ENCODE measurements around the gene PPP2R2B.
A peak's percentile ranks its signal among the peaks of the same experiment; 100 is the strongest.

The PPP2R2B gene

DNA sequence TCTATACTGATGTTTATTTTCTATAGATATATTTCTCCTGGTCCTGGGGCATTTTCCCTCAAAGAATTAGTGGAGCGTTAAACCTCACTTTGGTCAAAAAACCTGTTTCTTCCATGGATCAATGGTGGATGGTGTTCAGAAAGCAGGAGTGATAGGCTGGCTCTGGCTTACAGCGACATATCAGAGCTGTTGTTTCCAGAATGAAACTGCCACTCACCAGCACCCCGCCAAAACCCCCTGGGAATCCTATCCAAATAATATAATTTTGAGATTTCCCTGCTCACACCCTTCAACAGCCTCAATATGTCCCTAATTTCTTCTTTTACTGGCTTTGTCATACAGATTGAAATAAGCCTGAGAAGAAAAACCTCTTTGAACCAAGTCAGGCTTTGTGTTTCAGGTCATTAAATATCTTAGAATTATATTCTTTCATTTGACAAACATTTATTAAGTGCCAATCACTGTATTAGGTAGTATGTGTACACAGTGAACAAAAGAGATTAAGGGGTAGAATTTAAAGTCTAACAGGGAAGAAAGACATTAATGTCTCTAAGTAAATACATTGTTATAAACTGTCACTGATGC is 218.1 kb downstream of the PPP2R2B start:
- no peak for DNase-seq

DNA sequence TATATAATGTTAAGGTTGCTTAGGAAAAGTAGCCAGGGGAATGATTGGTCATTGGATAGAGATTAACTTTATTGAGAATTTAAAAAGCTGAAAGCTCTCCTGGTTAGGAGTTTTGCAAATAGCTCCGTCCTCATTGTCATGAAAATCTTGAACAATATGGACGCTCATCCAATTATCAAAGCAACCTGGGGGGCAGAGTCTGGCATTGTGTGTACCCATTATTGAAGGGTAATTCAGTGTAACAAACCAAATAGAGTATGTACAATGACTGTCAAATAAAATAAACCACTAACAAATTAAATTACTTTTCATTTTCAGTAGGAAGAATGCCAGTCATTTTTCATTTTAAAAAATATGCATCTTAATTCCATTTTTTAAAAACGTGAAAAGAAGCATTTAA is 218.6 kb downstream of the PPP2R2B start:
- DNase-seq: no peak

DNA sequence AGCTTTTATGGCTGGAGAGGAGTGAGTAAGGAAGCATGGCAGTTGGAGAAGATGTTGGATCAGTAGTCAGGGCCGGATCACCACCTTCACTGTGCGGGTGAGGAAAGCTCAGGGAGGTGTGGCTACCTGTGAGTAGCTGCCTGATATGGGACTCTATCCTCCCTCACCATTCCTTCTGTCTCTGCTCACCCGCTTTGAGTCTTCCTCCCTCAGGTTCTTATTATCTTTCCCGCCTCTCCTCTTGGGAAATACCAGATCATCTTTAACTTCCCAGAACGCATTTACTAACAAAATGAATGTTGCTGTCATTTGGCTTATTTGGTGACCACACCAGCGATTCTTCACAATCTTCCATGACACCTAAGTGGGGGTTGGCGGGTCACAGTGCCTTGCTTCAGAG is 221.9 kb downstream of the PPP2R2B start:
- no peak for DNase-seq

DNA sequence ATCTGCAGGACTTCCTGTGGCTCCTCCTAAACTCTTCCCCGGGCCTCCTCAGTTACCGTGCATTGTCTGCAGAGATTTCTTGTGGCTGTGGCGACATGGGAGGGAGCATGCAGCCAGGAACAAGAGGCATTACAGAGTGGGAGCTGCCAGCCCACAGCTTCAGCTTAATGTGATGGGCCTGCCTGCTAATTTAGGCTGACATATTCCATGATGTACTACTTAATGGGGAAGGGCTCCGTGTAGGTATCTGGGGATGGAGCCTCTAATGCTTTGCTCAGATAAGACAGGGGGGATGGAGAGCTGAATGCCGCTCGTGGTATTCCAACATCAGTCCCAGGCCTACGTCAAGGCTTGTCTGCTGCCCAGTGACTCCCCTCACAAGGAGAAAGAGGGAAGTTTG is 225.0 kb downstream of the PPP2R2B start:
- no peak for DNase-seq

DNA sequence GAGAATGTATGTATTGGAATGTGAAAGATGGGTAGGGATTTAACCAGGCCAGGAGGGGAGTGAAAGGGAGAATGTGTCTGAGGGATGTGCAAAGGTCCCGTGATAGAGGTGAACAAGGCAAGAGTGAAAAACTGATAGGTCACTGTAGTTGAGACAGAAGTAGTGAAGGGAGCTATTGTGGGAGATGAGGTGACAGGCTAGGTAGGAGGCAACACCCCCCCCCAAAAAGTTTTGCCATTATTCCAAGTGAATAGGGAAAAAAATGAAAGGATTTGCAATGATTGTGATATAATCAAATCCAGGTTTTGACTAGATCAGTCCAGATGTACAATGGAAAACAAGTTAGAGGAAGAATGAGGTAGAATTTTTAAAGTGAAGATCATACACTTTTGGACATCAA is 226.0 kb downstream of the PPP2R2B start:
- no peak for DNase-seq

DNA sequence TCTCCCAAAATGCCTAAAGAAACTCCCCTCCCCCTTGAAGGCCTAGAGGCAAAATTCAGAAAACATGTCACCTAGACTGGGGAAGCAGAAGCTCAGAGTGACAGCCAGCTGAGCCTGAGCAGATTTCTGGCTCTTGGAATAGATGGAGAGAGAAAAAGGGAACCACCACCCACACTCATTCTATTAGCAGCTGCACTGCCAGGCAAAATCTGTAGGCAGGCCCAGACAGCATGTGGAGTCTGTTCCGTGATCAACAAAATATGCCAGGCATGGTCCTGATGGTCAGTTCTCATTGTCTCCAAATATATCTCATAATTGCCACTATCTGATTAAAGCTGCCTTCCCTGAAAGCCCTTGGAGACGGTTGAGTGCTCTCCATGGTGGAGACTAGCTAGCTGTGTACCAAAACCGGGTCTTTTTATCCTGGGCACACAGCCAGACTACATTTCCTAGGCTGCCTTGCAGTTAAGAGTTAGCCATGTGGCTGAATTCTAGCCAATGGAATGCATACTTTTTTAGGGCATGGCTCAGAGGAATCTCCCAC is 230.8 kb downstream of the PPP2R2B start:
- peak in 41 of 56 donors; percentile 6 to 74 (median 39) for DNase-seq

DNA sequence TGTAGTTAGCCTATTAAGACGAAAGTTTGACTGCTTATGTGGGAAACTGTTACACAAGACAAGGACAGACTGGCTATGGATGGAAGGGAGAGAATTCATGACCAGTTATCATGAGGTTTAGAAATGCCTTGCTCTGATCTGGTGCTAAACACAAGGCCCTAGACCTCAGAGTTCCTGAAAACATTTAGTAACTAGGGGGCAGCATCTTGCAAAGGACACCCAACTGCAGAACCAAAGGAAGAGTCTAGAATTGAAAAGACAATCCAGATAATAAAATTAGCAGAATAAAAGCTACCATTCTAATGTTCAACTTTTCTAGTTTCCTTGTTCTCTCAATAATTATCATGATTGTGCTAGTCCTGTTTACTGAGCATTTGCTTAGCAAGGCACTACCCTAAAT is 232.1 kb downstream of the PPP2R2B start:
- DNase-seq: no peak

DNA sequence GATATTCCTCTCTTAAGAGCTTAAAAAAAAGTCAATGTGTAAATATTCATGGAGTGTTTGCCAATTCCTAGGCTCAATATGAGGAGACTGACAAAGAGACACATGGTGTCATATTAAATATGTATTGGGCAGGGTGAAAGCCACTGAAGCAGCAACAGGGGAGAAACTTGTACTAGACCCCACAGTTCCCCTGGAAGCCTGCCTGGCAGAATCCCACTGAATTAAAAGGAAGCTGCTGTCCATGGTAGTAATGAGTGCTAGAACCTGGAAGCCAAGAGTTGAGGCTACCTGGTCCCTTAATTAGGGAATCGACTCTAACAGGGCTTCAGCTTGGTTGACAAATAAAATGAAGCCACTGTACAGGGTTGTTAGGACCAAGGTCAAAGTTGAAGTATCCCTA is 233.2 kb downstream of the PPP2R2B start:
- no peak for DNase-seq

DNA sequence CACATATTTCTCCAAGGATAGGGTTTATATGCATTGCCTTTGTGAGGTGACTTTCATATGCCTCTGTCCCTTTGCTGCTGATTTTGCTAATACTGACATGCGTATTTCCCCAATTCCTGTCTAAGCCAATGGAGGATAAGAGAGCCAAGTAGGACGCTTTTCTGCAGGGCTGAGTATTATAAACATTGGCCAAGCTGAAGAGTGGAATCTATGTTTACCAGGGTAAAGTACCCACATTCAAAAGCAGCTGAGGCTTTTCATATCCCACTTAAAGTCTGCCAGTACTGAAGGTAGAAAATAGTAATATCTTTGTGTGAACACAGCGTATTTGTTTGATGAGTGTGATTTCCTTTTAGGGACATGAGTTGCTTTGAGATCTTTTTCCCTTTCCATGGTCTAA is 233.7 kb downstream of the PPP2R2B start:
- no peak for DNase-seq

DNA sequence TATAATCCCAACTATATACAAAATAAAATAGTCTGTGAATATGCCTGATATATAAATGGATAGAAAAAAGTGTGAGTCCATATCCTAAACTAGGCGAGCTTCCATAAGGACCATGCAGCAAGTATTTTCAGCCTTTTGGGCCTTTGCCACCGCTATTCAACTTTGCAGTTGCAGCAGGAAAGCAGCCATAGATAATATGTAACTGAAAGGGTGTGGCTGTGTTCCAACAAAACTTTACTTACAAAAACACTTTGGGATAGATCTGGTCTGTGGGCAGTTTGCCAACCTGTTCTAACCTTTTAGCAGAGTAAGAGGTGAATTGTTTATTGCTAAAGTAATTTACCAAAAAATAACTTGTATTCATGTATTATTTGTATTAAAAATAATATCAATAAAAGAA is 234.8 kb downstream of the PPP2R2B start:
- peak in 1 of 56 donors; percentile 20 for DNase-seq

DNA sequence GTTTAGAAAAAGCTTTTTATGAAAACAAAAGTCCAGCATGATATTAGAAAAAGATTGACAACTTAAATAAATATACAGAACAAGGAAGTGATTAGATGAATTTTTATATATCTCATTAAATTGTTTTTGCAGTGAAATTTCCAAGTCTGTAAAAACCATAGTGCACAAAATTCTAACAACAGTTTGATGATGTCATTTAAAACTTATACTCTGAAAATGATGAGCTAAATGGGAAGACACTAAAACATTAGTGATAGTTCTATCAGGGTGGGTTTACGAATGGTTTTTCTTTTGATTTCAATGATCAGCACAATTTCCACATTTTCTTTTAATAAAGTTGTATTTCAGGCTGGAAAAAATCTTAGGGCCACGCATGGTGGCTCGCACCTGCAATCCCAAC is 236.1 kb downstream of the PPP2R2B start:
- no peak for DNase-seq

DNA sequence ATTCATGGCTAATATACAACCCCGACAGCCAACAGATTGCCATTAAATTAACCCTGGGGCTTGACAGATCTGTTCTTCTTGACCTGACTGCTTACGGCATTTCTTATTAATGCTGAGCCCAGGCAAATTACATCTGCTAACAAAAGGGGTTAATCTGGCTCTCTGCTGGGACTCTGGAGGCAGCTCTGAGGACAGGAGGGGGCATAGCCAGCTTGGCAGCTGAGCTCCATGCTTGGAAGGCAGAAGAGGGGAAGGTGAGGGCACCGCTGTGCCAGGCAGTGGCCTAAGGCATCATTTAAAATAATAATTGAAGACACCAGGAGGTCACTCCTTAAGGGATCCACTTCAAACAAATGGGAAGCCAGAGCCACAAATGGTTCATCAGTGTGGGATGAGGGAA is 236.6 kb downstream of the PPP2R2B start:
- DNase-seq: no peak

DNA sequence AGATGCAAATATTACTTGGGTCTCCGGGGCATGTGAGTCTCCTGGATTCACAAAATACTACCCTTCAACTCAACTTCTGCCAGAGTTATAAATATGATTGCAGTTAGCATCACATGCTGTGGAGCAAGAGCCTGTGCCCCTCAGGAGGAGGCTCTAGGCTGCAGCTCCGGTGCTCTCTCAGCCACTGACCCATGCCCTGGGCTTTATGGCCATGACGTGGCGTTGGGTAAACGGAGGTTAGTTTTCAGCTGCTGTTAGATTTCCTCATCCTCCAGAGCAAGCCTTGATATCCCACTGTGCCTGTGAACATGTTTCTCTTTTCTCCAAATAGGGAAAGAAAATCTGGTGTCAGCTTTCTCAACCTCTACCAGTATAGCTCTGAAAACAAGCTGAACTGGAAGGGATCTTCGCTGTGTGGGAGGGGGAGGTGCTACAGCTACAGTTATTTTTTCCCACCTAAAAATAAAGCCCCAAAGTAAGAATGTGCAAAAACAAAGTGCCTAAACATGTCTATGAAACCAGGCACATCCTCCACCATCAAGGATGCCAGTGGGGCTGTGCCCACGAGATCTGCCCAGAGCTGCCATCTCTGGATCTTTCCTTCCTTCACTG is 238.2 kb downstream of the PPP2R2B start:
- peak in 7 of 56 donors; percentile 4 to 31 (median 10) for DNase-seq

DNA sequence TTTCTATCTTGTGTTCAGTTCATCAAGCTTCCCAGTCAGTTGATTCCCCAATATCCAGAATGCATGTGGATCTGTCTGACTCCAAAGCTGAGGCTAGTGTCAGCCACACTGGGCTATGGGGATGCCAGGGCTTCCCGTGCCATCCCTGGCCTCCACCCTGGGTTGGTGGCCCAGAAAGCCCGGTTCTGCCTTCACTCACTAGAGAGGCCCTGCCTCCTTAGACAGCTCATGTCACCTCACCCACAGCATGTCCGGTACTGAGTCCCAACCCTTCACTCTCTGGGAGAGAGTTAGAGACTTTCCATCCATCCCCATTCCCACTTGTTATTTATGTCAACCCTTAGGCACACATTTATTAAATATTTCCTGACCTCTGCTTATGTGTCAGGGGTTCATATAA is 243.1 kb downstream of the PPP2R2B start:
- DNase-seq: no peak

DNA sequence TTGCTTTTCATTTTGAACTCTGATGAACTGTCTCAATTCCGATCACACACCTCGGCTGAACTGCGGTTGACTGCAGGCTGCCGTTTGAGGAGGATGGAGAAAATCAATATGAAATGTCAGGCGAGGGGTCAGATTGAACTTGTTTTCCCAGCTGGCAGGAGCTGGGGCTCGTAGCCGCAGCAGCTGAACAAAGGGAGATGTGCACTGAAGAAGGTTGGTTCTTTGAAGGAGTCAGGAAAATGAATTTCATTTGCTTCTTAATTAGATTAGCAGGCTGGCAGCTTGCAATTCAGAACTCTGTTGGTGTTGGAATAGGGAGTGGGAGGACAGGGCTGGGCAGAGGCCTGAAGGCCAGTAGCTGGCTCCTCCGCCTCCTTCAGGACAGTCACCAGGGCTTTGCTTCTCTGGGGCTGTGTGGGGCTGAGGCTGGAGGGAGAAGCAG is 245.2 kb downstream of the PPP2R2B start:
- peak in 1 of 56 donors; percentile 7 for DNase-seq

DNA sequence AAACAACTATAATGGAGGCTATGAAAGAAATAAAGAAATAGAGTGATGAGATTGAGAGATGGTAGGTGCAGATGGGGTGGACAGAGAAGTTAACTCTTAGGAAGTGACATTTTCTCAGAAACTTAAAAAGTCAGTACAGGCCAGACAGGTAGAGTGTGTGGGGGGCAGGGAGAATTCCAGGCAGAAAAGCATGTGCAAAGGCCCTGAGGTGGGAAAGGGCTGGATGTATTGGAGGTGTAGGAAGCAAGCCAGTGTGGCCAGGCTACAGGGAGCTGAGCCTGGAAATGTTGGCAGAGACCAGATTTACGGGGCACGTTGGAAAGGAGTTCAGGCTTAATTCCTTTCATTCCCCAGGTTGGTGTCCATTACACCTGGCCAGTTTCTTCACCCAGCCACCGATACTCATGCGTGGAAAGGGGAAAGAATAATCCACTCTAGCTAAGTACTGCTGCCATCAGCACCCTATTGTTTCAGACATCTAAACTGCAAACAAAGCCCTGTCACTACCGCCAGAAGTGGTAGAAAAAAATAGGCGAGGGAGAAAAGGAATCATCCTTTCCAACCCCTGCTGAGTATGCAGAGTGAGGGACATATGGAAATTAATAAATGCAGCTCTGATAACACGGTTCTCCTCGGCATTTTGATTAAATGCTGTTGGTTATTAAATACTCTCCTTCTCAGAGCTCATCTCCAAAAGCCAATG is 245.8 kb downstream of the PPP2R2B start:
- DNase-seq: no peak

DNA sequence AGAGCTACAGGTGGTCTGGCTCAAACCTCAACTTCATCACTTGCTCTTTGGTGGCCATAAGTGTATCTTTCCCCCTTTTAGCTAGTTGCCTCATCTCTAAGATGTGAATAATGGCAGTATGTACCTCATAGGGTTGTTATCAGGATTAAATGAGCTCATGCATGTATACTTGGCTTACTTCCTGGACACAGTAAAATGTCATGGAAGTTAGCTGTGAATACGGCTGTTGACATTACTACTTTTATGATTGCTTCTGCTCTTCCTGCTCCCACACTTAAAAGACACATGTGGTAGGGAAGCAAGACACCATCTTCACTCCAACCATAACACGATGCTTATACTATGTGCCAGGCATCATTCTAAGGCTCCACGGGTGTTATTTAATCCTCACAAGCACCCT is 248.1 kb downstream of the PPP2R2B start:
- DNase-seq: no peak

DNA sequence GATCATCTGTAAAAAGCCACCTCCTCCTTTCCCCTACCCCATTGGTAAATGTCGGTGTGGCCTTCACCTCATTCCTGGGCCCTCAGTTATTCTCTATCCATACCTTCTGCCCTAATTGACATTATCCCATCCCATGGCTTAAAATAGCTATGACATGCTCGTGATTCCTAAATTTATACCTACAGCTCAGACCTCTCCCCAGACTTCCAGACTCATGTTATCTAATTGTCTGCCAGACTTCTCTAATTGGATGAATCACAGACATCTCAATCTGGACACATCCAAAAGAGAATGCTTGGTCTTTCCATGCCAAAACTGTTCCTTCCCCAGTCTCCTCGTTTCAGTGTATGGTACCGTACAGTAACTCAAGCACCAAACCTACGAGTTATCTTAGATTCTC is 249.6 kb downstream of the PPP2R2B start:
- DNase-seq: no peak

DNA sequence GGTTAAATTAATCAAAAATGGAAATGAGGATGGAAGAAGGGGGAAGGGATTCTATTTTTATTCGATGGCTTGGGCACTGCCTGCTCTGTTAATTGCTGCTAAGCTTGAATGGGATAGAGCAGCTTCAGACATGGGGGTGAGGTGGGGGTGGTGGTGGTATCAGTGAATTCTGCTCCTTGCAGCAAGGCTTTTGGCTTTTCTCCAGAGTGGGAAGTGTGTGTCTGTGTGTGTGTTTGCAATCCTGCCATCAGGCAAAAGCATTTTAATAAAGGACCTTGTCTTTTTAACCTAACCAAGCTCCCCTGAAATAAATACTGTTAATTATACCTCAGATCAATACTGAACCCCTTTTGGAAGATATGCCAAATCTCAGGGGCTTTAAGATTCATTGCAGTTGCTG is 251.6 kb downstream of the PPP2R2B start:
- no peak for DNase-seq

DNA sequence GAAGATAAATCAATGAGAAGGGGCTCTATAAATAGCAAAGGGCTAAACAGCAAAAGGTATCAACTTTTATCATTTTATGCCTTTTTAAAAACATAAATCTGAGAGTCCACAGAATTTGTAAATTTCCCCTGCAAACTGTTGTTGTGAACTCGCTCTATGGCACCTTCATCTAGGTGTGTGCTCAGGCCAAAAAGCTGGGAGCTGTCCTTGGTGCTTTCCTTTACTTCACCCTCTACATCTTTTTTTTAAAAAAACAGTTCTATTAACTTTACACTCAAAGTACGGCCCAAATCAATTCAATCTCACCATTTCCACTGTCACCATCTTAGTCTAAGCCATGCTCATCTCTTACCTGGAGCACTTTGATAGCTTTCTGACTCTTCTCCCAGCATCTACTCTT is 254.4 kb downstream of the PPP2R2B start:
- no peak for DNase-seq

DNA sequence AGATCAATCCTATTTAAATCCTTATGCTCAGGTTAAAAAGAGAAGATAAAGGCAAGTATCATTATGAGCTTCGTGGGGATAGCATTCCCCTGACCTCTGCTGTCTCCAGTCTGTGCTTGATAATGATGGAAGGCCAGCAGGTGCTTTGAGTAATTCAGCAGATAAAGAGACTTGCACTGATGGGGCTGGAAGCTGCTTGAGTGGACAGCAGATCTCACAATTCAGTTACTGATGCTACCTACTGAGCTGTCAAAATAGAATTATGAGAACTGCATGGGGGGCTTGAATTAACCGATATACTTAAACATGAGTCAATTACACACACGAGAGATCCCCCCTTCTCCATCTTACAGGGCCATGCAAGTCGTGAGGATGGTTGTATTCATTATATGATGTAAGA is 254.9 kb downstream of the PPP2R2B start:
- no peak for DNase-seq

DNA sequence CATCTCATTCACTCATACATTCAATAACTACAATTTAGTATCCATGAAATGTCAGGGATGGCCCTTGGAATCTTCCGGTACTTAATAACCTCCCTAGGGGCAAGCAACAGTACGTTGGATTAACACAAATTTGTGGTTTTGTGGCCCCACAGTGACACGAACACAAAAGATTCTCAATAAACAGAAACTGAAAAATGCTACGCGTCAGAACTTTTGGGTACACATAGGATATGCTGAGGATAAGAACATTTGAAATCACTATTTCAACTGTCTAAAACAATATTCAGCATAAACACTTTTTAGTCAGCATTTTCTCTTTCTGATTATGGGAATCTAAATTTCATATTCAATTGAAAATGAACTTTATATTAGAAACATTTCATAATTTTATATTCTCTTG is 255.5 kb downstream of the PPP2R2B start:
- no peak for DNase-seq

DNA sequence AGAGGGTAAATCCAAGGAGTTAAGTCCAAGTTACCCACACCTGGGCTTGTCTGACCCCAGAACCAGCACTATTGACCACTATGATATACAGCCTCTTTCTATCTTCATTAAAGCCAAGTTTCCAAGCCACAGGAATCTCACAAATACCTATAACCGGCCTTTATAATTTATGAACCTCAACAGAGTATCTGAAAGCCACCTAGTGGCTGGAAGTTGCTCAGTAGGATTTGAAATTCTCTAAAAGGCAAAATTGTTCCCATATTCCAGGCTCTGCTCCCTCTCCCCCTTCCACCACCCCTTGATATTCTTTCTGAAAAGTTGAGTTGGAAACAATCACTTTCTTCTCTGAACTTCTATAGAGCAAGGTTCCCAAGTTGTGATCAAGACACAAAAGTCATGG is 256.2 kb downstream of the PPP2R2B start:
- DNase-seq: no peak
